Aorta (tissue), 5 donors: Measurements from ENCODE around the gene OSBPL3. TPM values are rescaled to one million over a fixed set of nuclear protein-coding genes. Genes with fewer than 3 reads are reported as not detected.

Source experiments
- ATAC-seq: fragments of 200-7000 bp; cut with Tn5 transposase; one replicate; pipeline ENCODE4 v1.9.1; 2022; ENCODE audit warnings: moderate library complexity; ENCODE audit not compliant: low FRiP score
- DNase-seq, 2 donors: peaks; one replicate each; pipeline ENCODE4 v3.0.0-alpha.2; 2020
- H3K27ac ChIP-seq, 2 donors: one replicate each; pipeline ENCODE4 v1.5.1; 2013; ENCODE audit warnings: low read length in 2 of 2, mild to moderate bottlenecking in 2 of 2, moderate library complexity in 2 of 2, control low read depth in 1 of 2, inconsistent platforms in 1 of 2, low read depth in 1 of 2
- H3K27me3 ChIP-seq, 2 donors: one replicate each; pipeline ENCODE4 v1.6.1; 2013; ENCODE audit warnings: control low read depth in 1 of 2, low read length in 1 of 2, mild to moderate bottlenecking in 1 of 2, moderate library complexity in 1 of 2; ENCODE audit not compliant: insufficient read depth in 2 of 2, control insufficient read depth in 1 of 2
- H3K36me3 ChIP-seq, 2 donors: one replicate each; pipeline ENCODE4 v1.6.1; 2013; ENCODE audit warnings: control low read depth in 1 of 2, low read length in 1 of 2, mild to moderate bottlenecking in 1 of 2; ENCODE audit not compliant: insufficient read depth in 2 of 2, control insufficient read depth in 1 of 2
- H3K4me1 ChIP-seq, 2 donors: one replicate each; pipeline ENCODE4 v1.6.1; 2013; ENCODE audit warnings: low read length in 2 of 2, control low read depth in 1 of 2, mild to moderate bottlenecking in 1 of 2, moderate library complexity in 1 of 2; ENCODE audit not compliant: insufficient read depth in 2 of 2, control insufficient read depth in 1 of 2
- H3K4me3 ChIP-seq, 2 donors: one replicate each; pipeline ENCODE4 v1.5.1; 2013; ENCODE audit warnings: low read length in 2 of 2, control low read depth in 1 of 2, mild to moderate bottlenecking in 1 of 2
- H3K9me3 ChIP-seq: one replicate; pipeline ENCODE4 v1.6.1; 2013; ENCODE audit warnings: mild to moderate bottlenecking, low read length; ENCODE audit not compliant: control insufficient read depth
- WGBS, 2 donors: extraction: QIAGEN DNeasy Blood & Tissue Kit; methylation state at CpG; one replicate each; pipeline ENCODE4 v1.1.7; 2013; 5-methylcytosine and 5-hydroxymethylcytosine counted together
- intact Hi-C, 2 donors: fragments of 100-400 bp; cut with DNase I; formaldehyde crosslinking; loops; one replicate each; pipeline versions ENCODE4 v1.14.2 to v1.15.0; 2022
- polyA plus RNA-seq, 2 donors: library from polyadenylated mRNA; stranded (reverse); fragments of 200-250 nt; gene quantifications; one replicate each; pipeline ENCODE4 v1.2.3, GENCODE V29; 2013
- total RNA-seq, 2 donors: library from RNA; stranded (reverse); fragmentation: NEBNext Ultra II Directional; extraction: Animal tissue kit (Norgen Biotek cat#: 25700); gene quantifications; one replicate each; pipeline ENCODE4 v1.2.1, GENCODE V29; 2021
- donor health status: healthy with polysubstance abuse.
- donor health status: Bipolar disorder and iron deficiency.
- donor health status: DM: no; HTN: no; CAD: no.
- donor health status: DM: no; HTN: no; CAD: no.
- donor health status: DM: yes; HTN: yes; CAD: no.

The OSBPL3 gene
- total and polyA plus RNA-seq, 4 donors, result 0.41 to 15.6 (median 5.6) TPM

DNA sequence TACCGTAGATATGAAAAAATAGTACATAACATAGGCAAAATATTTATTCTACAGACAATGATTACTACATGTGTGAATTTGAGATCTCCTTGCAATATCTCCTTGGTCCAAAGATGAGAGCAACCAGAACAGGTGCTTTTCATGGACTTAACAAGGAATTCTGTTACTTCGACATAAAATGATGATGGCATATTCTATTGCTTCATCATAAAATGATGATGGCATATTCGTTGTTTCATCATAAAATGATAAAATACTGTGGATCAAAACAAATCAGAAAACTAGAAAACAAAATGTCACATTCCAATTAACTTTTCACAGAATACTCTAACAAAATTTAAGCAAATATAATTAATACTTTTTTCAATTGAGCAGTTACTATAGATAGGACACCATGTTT, 4.8 kb downstream of the OSBPL3 start:
- 79 to 85% methylated on average over 3 of the region's 3 CpGs for WGBS, 2 donors
- intact Hi-C loops, result no loop called here

DNA sequence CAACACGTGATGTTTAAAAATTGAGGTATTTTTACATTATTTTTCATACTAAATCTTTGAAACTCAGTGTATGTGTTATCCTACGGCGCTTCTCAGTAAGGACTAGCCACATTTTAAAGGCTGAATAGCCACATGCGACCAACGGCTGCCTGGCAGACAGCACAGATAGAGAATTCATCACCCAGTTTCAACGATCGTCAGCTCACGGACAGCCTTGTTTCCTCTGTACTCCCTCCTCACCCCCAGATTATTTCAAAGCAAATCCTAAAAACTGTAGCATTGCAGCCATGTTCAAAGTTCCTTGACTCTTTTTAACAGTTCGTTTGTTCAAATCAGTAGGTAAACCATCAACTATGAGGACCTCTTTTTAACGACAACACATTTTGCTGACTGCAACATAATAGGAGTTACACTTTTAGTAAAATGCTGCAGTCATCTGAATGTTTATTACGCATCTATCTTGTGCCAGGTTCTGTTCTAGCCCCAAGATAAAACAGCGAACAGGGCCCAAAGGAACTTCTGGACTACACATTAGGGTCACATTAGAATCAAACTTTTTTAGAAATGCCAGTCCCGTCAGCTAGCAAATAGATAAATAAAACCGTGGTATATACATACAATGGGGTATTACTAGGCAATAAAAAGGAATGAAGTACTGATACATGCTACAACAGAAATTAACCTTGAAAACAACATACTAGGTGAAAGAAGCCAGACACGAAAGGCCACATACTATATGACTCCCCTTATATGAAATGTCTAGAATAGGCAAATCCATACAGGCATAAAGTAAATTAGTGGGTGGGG, 5.7 kb downstream of the OSBPL3 start:
- WGBS, 2 donors, result 69 to 75% methylated on average over 15 of the region's 15 CpGs
- Histone ChIP-seq H3K9me3 (no peaks in the 10 kb centered on the region), H3K27me3 (no peaks in the 10 kb centered on the region), H3K4me1 (no peaks in the 10 kb centered on the region), H3K27ac (no peak overlapping the region), H3K36me3 (no peaks in the 10 kb centered on the region), H3K4me3 (no peak overlapping the region)
- ATAC-seq (no peak), DNase-seq (no peak)
- intact Hi-C loops, result no loop called here

More for the DNA sequence above, 4.8 kb downstream of the OSBPL3 start:
- Histone ChIP-seq H3K36me3 (no peaks in the 10 kb centered on the region), H3K27ac (no peak overlapping the region), H3K27me3 (no peaks in the 10 kb centered on the region), H3K9me3 (no peaks in the 10 kb centered on the region), H3K4me1 (no peaks in the 10 kb centered on the region), H3K4me3 (no peak overlapping the region)
- no peak for DNase-seq
- no peak for ATAC-seq

- Histone ChIP-seq H3K4me3 (no peak overlapping the region), H3K27ac (no peak overlapping the region), H3K36me3 (no peaks in the 10 kb centered on the region), H3K9me3 (no peaks in the 10 kb centered on the region), H3K27me3 (no peaks in the 10 kb centered on the region), H3K4me1 (no peaks in the 10 kb centered on the region)
- ATAC-seq (no peak), DNase-seq (no peak)
- intact Hi-C loops, result no loop called here
These were observed 7.0 kb downstream of the OSBPL3 start for GRCh38 chr7:24972991-24973390.

- DNase-seq, result no peak
- no peaks in the 10 kb centered on the region for H3K36me3 ChIP-seq
- no peak overlapping the region for H3K27ac ChIP-seq
- H3K27me3 ChIP-seq, result no peaks in the 10 kb centered on the region
- intact Hi-C loops, result no loop called here
- H3K4me3 ChIP-seq, result no peak overlapping the region
- no peaks in the 10 kb centered on the region for H3K4me1 ChIP-seq
- WGBS, 2 donors, result 81 to 99% methylated on average over 1 of the region's 1 CpG
- H3K9me3 ChIP-seq, result no peaks in the 10 kb centered on the region
- no peak for ATAC-seq
These were observed 7.9 kb downstream of the OSBPL3 start for GRCh38 chr7:24972166-24972477.

GRCh38 chr7:24971333-24972165, 8.4 kb downstream of the OSBPL3 start:
- Histone ChIP-seq H3K27me3 (no peaks in the 10 kb centered on the region), H3K4me3 (no peak overlapping the region), H3K4me1 (no peaks in the 10 kb centered on the region), H3K36me3 (no peaks in the 10 kb centered on the region), H3K27ac (no peak overlapping the region), H3K9me3 (no peaks in the 10 kb centered on the region)
- 80 to 84% methylated on average over 9 of the region's 9 CpGs for WGBS, 2 donors
- DNase-seq (no peak), ATAC-seq (no peak)
- intact Hi-C loops, result no loop called here

DNA sequence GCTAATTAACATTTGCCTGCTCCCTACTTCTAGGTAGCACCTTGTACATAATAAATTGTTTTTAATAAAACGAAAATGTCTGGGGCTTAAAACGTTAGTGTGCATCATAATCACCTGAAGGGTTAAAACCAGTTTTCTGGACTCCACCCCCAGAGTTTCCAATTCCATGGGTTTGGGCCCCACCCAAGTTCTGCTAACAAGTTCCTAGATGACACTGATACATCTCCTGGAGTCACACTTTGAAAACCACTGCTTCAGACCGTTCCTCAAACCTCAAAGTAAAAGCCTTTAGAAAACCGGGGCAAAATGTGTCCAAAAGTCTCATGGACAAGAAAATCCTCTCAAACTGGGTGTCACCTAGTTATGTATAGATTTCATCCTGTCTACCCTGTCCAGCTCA, 9.3 kb downstream of the OSBPL3 start:
- intact Hi-C loops, result no loop called here
- ATAC-seq (no peak), DNase-seq (no peak)
- H3K27me3 ChIP-seq, result no peaks in the 10 kb centered on the region
- H3K4me3 ChIP-seq, result no peak overlapping the region
- no peaks in the 10 kb centered on the region for H3K4me1 ChIP-seq
- H3K36me3 ChIP-seq, result no peaks in the 10 kb centered on the region
- WGBS, 2 donors, result 77 to 83% methylated on average over 4 of the region's 4 CpGs
- H3K9me3 ChIP-seq, result no peaks in the 10 kb centered on the region
- no peak overlapping the region for H3K27ac ChIP-seq

DNA sequence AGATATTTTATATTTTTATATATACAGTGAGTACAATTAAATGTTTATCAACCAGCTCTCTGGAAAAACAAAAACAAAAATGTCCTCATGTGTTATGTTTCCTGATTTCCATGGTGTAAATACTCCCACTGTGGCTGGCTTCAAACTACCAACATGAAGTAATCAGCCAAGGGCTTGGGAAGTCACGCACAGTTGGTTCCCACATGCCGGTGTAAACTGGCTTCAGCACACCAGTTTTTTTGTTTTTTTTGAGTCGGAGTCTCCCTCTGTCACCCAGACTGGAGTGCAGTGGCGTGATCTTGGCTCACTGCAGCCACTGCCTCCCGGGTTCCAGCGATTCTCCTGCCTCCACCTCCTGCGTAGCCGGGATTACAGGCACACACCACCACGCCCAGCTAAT, 11.8 kb downstream of the OSBPL3 start:
- H3K4me3 ChIP-seq, result no peak overlapping the region
- intact Hi-C loops, result no loop called here
- H3K36me3 ChIP-seq, result no peaks in the 10 kb centered on the region
- H3K4me1 ChIP-seq, result no peaks in the 10 kb centered on the region
- H3K27me3 ChIP-seq, result no peaks in the 10 kb centered on the region
- 65 to 71% methylated on average over 9 of the region's 9 CpGs for WGBS, 2 donors
- DNase-seq, result no peak
- ATAC-seq, result no peak
- H3K27ac ChIP-seq, result no peak overlapping the region
- H3K9me3 ChIP-seq, result no peaks in the 10 kb centered on the region

DNA sequence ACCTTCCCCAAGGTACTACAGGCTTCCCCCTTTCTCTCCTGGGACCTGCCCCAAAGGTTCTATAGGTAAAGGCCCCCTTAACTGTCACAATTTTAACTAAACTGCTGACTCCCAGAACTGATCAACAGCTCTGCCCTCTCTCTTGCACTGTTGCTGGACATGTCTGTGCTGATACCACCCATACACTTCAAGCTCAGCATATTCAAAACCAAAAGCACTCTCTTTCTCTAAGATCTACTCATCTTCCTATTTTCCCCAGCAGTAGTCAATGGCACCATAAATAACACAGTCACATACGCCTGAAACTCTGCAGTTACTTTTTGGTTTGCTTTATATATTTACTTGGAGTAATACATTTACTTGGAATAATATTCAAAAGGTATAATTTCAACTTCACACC, 12.3 kb downstream of the OSBPL3 start:
- DNase-seq (no peak), ATAC-seq (no peak)
- intact Hi-C loops, result no loop called here
- H3K4me3 ChIP-seq, result no peak overlapping the region
- H3K4me1 ChIP-seq, result no peaks in the 10 kb centered on the region
- H3K27ac ChIP-seq, result no peak overlapping the region
- H3K9me3 ChIP-seq, result no peaks in the 10 kb centered on the region
- H3K36me3 ChIP-seq, result no peaks in the 10 kb centered on the region
- H3K27me3 ChIP-seq, result no peaks in the 10 kb centered on the region
- 33 to 50% methylated on average over 1 of the region's 1 CpG for WGBS, 2 donors

DNA sequence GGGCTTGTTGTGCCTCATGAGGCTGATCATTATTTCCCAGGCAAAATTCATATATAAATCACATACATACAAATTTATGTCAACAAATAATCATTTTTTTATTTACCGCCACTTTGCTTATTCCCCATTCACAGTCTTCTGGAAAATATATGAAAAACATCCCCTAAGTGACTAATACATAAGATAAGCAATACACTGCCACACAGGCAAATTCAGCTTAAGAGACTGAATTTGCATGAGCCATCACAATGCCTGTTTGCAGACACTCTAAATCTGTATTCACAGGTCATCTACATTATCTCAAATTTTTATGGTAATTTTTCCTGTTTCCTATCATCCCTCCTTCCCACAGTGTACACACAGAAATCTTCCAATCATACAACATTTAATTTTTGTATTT, 13.2 kb downstream of the OSBPL3 start:
- no peaks in the 10 kb centered on the region for H3K9me3 ChIP-seq
- no peak overlapping the region for H3K4me3 ChIP-seq
- intact Hi-C loops, result no loop called here
- H3K27ac ChIP-seq, result no peak overlapping the region
- 91 to 92% methylated on average over 1 of the region's 1 CpG for WGBS, 2 donors
- no peak for DNase-seq
- H3K4me1 ChIP-seq, result no peaks in the 10 kb centered on the region
- H3K27me3 ChIP-seq, result no peaks in the 10 kb centered on the region
- ATAC-seq, result no peak
- no peaks in the 10 kb centered on the region for H3K36me3 ChIP-seq
